SU-DHL-6 (cell line): Measurements from ENCODE around the gene MUC5B.
"Not testable (repeated sequence)": the region's sequence is repeated elsewhere in the genome, so short reads cannot be mapped to it uniquely, and the experiment has no call there.

Experiments
- H2AFZ ChIP-seq: fragments of 200-600 bp; sonication (generic); 2 replicates; pipeline ENCODE4 v1.6.1; 2014; ENCODE audit warnings: low read depth, mild to moderate bottlenecking, moderate library complexity, mixed read lengths, antibody characterized with exemption, low read length; ENCODE audit not compliant: severe bottlenecking
- H3F3A ChIP-seq: fragments of 200-600 bp; shearing (Covaris generic); 2 replicates; pipeline ENCODE4 v1.6.0; 2016; ENCODE audit warnings: antibody characterized with exemption, mild to moderate bottlenecking; ENCODE audit not compliant: insufficient read depth
- H3K27ac ChIP-seq: fragments of 200-600 bp; sonication (generic); 2 replicates; pipeline ENCODE4 v1.5.1; 2016; ENCODE audit warnings: low read depth, mild to moderate bottlenecking, low read length, moderate library complexity, mixed read lengths
- H3K27me3 ChIP-seq: fragments of 200-600 bp; sonication (generic), shearing (Covaris generic); 2 replicates; pipeline ENCODE4 v1.6.0; 2014; ENCODE audit warnings: mild to moderate bottlenecking, low read length
- H3K36me3 ChIP-seq: fragments of 200-600 bp; sonication (generic); 2 replicates; pipeline ENCODE4 v1.6.1; 2014; ENCODE audit warnings: mild to moderate bottlenecking, low read length, mixed read lengths
- H3K4me2 ChIP-seq: fragments of 300-600, 200-600 bp; shearing (Covaris generic), sonication (generic); 2 replicates; pipeline ENCODE4 v1.6.0; 2014; ENCODE audit warnings: low read length, low read depth, mild to moderate bottlenecking; ENCODE audit not compliant: poor library complexity, severe bottlenecking
- H3K4me3 ChIP-seq: fragments of 200-600 bp; sonication (generic); 2 replicates; pipeline ENCODE4 v1.5.1; 2014; ENCODE audit warnings: antibody characterized with exemption, low read length, mild to moderate bottlenecking, mixed read lengths; ENCODE audit not compliant: insufficient read depth, poor library complexity, severe bottlenecking
- H3K79me2 ChIP-seq: fragments of 200-600 bp; sonication (generic); 2 replicates; pipeline ENCODE4 v1.6.1; 2014; ENCODE audit warnings: mild to moderate bottlenecking, low read length, moderate library complexity; ENCODE audit not compliant: insufficient read depth
- H3K9ac ChIP-seq: fragments of 200-600 bp; sonication (generic); 2 replicates; pipeline ENCODE4 v1.7.0; 2014; ENCODE audit warnings: mild to moderate bottlenecking, low read length
- H3K9me2 ChIP-seq: fragments of 200-600 bp; sonication (generic); replicated peaks from 2 replicates; pipeline ENCODE4 v1.6.1; 2014; ENCODE audit warnings: low read length; ENCODE audit not compliant: insufficient read depth
- H3K9me3 ChIP-seq: fragments of 200-600 bp; sonication (generic); 2 replicates; pipeline ENCODE4 v1.6.1; 2014; ENCODE audit warnings: low read length, mixed read lengths; ENCODE audit not compliant: insufficient read depth
- H4K20me1 ChIP-seq: fragments of 200-600 bp; sonication (generic); 2 replicates; pipeline ENCODE4 v1.6.1; 2014; ENCODE audit warnings: low read depth, mild to moderate bottlenecking, antibody characterized with exemption, low read length, moderate library complexity, mixed read lengths
- EZH2phosphoT487 ChIP-seq: fragments of 200-600 bp; sonication (generic), shearing (Covaris generic); conservative IDR thresholded peaks from 2 replicates; pipeline ENCODE4 v1.6.1; 2018; ENCODE audit warnings: mild to moderate bottlenecking, antibody characterized with exemption, low read length, moderate library complexity, mixed read lengths
- TF ChIP-seq, protein P1 (sequence below): fragments of 200-600 bp; sonication (generic); IDR thresholded peaks from one replicate; pipeline ENCODE4 v1.5.1; 2017; ENCODE audit warnings: antibody characterized with exemption, mild to moderate bottlenecking, low read length, moderate library complexity; ENCODE audit not compliant: insufficient read depth, poor library complexity, severe bottlenecking

The MUC5B gene

DNA sequence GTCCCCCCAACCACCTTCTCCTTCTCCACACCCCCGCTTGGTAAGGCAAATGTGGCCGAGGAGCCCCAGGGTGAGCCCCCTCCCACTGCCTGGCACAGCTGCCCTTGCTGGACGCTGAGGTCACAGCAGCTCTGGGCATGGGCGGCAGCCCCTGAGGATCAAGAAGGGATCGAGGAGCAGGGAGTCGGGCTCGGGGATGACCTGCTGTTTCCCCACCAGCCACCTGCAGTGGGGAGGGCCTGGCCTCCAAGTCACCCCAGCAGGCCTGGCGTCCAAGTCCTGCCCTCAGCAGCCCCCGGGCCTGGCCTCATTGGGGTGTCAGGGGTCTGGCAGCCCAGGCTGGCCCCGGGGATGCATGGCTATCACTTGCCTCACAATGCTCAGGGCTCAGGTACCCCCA lies 41.4 kb upstream of the MUC5B start:
- Histone ChIP-seq H3K36me3 (no peaks in the 10 kb centered on the region), H3K27ac (no peak overlapping the region), H3K9me3 (peaks cover 11% of the 10 kb centered on the region; the same call in 1 of the 2 replicates), H2AFZ (no peak overlapping the region), H3K4me2 (no peak overlapping the region), H3F3A (no peaks in the 10 kb centered on the region), H3K9me2 (no peaks in the 10 kb centered on the region), H3K9ac (no peak overlapping the region), H3K27me3 (no peaks in the 10 kb centered on the region), H3K79me2 (no peaks in the 10 kb centered on the region), H3K4me3 (no peak overlapping the region), H4K20me1 (no peaks in the 10 kb centered on the region)
- TF ChIP-seq EZH2phosphoT487, result no peak
- TF ChIP-seq, protein P1, sequence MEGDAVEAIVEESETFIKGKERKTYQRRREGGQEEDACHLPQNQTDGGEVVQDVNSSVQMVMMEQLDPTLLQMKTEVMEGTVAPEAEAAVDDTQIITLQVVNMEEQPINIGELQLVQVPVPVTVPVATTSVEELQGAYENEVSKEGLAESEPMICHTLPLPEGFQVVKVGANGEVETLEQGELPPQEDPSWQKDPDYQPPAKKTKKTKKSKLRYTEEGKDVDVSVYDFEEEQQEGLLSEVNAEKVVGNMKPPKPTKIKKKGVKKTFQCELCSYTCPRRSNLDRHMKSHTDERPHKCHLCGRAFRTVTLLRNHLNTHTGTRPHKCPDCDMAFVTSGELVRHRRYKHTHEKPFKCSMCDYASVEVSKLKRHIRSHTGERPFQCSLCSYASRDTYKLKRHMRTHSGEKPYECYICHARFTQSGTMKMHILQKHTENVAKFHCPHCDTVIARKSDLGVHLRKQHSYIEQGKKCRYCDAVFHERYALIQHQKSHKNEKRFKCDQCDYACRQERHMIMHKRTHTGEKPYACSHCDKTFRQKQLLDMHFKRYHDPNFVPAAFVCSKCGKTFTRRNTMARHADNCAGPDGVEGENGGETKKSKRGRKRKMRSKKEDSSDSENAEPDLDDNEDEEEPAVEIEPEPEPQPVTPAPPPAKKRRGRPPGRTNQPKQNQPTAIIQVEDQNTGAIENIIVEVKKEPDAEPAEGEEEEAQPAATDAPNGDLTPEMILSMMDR, result no peak

DNA sequence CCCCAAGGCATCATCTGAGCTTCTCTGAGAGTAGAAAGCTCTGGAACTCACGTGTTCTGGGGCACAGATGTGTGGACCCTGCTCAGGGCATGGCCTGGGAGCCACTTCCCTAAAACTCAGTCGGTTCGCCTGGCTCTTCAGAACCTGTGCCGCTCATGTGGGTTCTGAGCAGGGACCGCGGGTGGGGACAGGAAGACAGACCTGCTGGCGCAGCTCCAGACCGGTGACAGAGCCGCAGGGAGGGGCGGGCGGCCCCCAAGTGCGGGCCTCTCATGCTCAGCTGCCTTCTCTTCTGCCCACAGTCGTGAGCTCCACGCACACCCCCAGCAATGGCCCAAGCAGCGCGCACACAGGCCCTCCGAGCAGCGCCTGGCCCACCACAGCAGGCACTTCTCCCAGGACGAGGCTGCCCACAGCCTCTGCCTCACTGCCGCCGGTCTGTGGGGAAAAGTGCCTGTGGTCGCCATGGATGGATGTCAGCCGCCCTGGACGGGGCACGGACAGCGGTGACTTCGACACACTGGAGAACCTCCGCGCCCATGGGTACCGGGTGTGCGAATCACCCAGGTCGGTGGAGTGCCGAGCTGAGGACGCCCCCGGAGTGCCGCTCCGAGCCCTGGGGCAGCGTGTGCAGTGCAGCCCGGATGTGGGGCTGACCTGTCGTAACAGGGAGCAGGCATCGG lies 40.9 kb upstream of the MUC5B start:
- Histone ChIP-seq H3K9me2 (no peaks in the 10 kb centered on the region), H3K9ac (no peak overlapping the region), H3K9me3 (peaks cover 15% of the 10 kb centered on the region; the same call in 1 of the 2 replicates), H3K27ac (no peak overlapping the region), H3K4me3 (no peak overlapping the region), H3K79me2 (no peaks in the 10 kb centered on the region), H3K27me3 (no peaks in the 10 kb centered on the region), H3F3A (no peaks in the 10 kb centered on the region), H2AFZ (no peak overlapping the region), H3K4me2 (no peak overlapping the region), H4K20me1 (no peaks in the 10 kb centered on the region), H3K36me3 (no peaks in the 10 kb centered on the region)
- no peak for TF ChIP-seq EZH2phosphoT487
- TF ChIP-seq, protein P1, result no peak

DNA sequence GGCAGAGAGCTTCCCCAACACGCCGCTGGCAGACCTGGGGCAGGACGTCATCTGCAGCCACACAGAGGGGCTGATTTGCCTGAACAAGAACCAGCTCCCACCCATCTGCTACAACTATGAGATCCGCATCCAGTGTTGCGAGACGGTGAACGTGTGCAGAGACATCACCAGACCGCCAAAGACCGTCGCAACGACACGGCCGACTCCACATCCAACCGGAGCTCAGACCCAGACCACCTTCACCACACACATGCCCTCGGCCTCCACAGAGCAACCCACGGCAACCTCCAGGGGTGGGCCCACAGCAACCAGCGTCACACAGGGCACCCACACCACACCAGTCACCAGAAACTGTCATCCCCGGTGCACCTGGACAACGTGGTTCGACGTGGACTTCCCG lies 38.7 kb upstream of the MUC5B start:
- H3K9me3 ChIP-seq, result peaks cover 21% of the 10 kb centered on the region; the same call in 1 of the 2 replicates
- not testable (repeated sequence) for H3K9me2 ChIP-seq

DNA sequence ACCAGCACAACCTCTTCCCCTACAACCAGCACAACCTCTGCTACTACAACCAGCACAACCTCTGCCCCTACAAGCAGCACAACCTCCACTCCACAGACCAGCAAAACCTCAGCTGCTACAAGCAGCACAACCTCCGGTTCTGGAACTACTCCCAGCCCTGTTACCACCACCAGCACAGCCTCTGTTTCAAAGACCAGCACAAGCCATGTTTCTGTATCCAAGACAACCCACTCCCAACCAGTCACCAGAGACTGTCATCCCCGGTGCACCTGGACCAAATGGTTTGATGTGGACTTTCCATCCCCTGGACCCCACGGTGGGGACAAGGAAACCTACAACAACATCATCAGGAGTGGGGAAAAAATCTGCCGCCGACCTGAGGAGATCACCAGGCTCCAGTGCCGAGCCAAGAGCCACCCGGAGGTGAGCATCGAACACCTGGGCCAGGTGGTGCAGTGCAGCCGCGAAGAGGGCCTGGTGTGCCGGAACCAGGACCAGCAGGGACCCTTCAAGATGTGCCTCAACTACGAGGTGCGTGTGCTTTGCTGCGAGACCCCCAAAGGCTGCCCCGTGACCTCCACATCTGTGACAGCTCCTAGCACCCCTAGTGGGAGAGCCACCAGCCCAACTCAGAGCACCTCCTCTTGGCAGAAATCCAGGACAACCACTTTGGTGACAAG lies 34.3 kb upstream of the MUC5B start:
- H3F3A ChIP-seq, H3K4me2 ChIP-seq, H3K9me2 ChIP-seq, H4K20me1 ChIP-seq, H3K79me2 ChIP-seq, H3K27ac ChIP-seq, H3K4me3 ChIP-seq, H2AFZ ChIP-seq, H3K36me3 ChIP-seq, H3K27me3 ChIP-seq, H3K9ac ChIP-seq: not testable (repeated sequence)
- peaks cover 21% of the 10 kb centered on the region; the same call in 1 of the 2 replicates for H3K9me3 ChIP-seq

More for the DNA sequence above, 38.7 kb upstream of the MUC5B start:
- not testable (repeated sequence) for H3K36me3 ChIP-seq, H3F3A ChIP-seq, H3K27me3 ChIP-seq, H3K79me2 ChIP-seq, H3K4me2 ChIP-seq, H3K4me3 ChIP-seq, H3K9ac ChIP-seq, H2AFZ ChIP-seq, H4K20me1 ChIP-seq, H3K27ac ChIP-seq

DNA sequence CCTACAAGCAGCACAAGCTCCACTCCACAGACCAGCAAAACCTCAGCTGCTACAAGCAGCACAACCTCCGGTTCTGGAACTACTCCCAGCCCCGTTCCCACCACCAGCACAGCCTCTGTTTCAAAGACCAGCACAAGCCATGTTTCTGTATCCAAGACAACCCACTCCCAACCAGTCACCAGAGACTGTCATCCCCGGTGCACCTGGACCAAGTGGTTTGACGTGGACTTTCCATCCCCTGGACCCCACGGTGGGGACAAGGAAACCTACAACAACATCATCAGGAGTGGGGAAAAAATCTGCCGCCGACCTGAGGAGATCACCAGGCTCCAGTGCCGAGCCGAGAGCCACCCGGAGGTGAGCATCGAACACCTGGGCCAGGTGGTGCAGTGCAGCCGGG lies 33.0 kb upstream of the MUC5B start:
- H3K4me3 ChIP-seq, H3K27ac ChIP-seq, H3K9me2 ChIP-seq, H3K9ac ChIP-seq, H3K4me2 ChIP-seq, H3K36me3 ChIP-seq, H3F3A ChIP-seq, H3K79me2 ChIP-seq, H3K27me3 ChIP-seq, H2AFZ ChIP-seq, H4K20me1 ChIP-seq: not testable (repeated sequence)
- H3K9me3 ChIP-seq, result peaks cover 21% of the 10 kb centered on the region; the same call in 1 of the 2 replicates

DNA sequence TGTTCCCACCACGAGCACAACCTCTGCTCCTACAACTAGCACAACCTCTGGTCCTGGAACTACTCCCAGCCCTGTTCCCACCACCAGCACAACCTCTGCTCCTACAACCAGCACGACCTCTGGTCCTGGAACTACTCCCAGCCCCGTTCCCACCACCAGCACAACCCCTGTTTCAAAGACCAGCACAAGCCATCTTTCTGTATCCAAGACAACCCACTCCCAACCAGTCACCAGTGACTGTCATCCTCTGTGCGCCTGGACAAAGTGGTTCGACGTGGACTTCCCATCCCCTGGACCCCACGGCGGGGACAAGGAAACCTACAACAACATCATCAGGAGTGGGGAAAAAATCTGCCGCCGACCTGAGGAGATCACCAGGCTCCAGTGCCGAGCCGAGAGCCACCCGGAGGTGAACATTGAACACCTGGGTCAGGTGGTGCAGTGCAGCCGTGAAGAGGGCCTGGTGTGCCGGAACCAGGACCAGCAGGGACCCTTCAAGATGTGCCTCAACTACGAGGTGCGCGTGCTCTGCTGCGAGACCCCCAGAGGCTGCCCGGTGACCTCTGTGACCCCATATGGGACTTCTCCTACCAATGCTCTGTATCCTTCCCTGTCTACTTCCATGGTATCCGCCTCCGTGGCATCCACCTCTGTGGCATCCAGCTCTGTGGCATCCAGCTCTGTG lies 30.9 kb upstream of the MUC5B start:
- H3K4me2 ChIP-seq, H3K27ac ChIP-seq, H2AFZ ChIP-seq, H4K20me1 ChIP-seq, H3F3A ChIP-seq, H3K27me3 ChIP-seq, H3K79me2 ChIP-seq, H3K36me3 ChIP-seq, H3K9ac ChIP-seq, H3K4me3 ChIP-seq, H3K9me2 ChIP-seq, H3K9me3 ChIP-seq: not testable (repeated sequence)
